ENCODE measurements around the gene NUP88.

NUP88 gene

GRCh38 chr17:5354310-5354709 is 65.2 kb downstream of the NUP88 start:
- no peak for DNase-seq

GRCh38 chr17:5352681-5353289 is 66.7 kb downstream of the NUP88 start:
- DNase-seq, result no peak

GRCh38 chr17:5344914-5345313 is 74.5 kb downstream of the NUP88 start:
- no peak for DNase-seq
